Activated CD4-positive, alpha-beta T cell treated with anti-CD3 and anti-CD28 coated beads, Interleukin-10, Interleukin-2, amounts not matched to agents 100 ng/mL and 50 ng/mL, durations not matched to agents 16 hours and 8 hours (primary cell): ENCODE measurements around the gene FCSK.
"Not testable (repeated sequence)": the region's sequence is repeated elsewhere in the genome, so short reads cannot be mapped to it uniquely, and the experiment has no call there.

Source experiments
- DNase-seq: peaks from one replicate; pipeline ENCODE4 v3.0.0-alpha.2; 2020

FCSK gene

GRCh38 chr16:70432723-70433457 is 21.5 kb upstream of the FCSK start:
- DNase-seq, result no peak

- DNase-seq, result no peak
These were observed 20.8 kb upstream of the FCSK start for GRCh38 chr16:70433458-70434103.

- no peak for DNase-seq
These were observed 19.7 kb upstream of the FCSK start for GRCh38 chr16:70434484-70435260.

GRCh38 chr16:70437017-70437581 is 17.3 kb upstream of the FCSK start:
- no peak for DNase-seq

GRCh38 chr16:70437582-70438557 is 16.5 kb upstream of the FCSK start:
- DNase-seq, result peak; percentile 25

GRCh38 chr16:70438585-70438968 is 15.8 kb upstream of the FCSK start:
- DNase-seq, result no peak

- peak; percentile 97 for DNase-seq
These were observed 15.2 kb upstream of the FCSK start, which contains the start of gene ST3GAL2 for GRCh38 chr16:70438969-70439862. Gene ST3GAL2, minus strand, starts transcription at chr16:70439100. Its CDS starts 40,570 bp downstream, at chr16:70398530.

- no peak for DNase-seq
These were observed 14.2 kb upstream of the FCSK start for GRCh38 chr16:70440009-70440692.

- no peak for DNase-seq
These were observed 12.9 kb upstream of the FCSK start for GRCh38 chr16:70441406-70441990.

- no peak for DNase-seq
These were observed 12.1 kb upstream of the FCSK start for GRCh38 chr16:70442344-70442743.

GRCh38 chr16:70444249-70445063 is 9.9 kb upstream of the FCSK start:
- DNase-seq, result no peak

GRCh38 chr16:70448075-70448474 is 6.3 kb upstream of the FCSK start:
- DNase-seq, result no peak

- DNase-seq, result not testable (repeated sequence)
These were observed 4.0 kb upstream of the FCSK start for GRCh38 chr16:70450142-70451003.

- not testable (repeated sequence) for DNase-seq
These were observed 3.4 kb upstream of the FCSK start for GRCh38 chr16:70451004-70451340.

GRCh38 chr16:70453117-70453891 is 1.1 kb upstream of the FCSK start:
- no peak for DNase-seq

- no peak for DNase-seq
These were observed 538 bp upstream of the FCSK start for GRCh38 chr16:70453892-70454221.

- DNase-seq, result no peak
These were observed 1.5 kb downstream of the FCSK start for GRCh38 chr16:70455910-70456309.
